ENCODE measurements around the gene COL4A6.

COL4A6 gene

GRCh38 chrX:108156934-108157466 is 281.2 kb downstream of the COL4A6 start:
- no peak for TF ChIP-seq ZFX (IDR thresholded peaks at IDR 0.05)
- TF ChIP-seq, protein P1, sequence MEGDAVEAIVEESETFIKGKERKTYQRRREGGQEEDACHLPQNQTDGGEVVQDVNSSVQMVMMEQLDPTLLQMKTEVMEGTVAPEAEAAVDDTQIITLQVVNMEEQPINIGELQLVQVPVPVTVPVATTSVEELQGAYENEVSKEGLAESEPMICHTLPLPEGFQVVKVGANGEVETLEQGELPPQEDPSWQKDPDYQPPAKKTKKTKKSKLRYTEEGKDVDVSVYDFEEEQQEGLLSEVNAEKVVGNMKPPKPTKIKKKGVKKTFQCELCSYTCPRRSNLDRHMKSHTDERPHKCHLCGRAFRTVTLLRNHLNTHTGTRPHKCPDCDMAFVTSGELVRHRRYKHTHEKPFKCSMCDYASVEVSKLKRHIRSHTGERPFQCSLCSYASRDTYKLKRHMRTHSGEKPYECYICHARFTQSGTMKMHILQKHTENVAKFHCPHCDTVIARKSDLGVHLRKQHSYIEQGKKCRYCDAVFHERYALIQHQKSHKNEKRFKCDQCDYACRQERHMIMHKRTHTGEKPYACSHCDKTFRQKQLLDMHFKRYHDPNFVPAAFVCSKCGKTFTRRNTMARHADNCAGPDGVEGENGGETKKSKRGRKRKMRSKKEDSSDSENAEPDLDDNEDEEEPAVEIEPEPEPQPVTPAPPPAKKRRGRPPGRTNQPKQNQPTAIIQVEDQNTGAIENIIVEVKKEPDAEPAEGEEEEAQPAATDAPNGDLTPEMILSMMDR (conservative IDR thresholded peaks at IDR 0.05): no peak
- no peak overlapping the region for H3K27ac ChIP-seq

GRCh38 chrX:108156082-108156481 is 282.1 kb downstream of the COL4A6 start:
- no peak overlapping the region for H3K27ac ChIP-seq
- TF ChIP-seq, protein P1 (conservative IDR thresholded peaks at IDR 0.05): no peak
- TF ChIP-seq ZFX (IDR thresholded peaks at IDR 0.05): no peak

DNA sequence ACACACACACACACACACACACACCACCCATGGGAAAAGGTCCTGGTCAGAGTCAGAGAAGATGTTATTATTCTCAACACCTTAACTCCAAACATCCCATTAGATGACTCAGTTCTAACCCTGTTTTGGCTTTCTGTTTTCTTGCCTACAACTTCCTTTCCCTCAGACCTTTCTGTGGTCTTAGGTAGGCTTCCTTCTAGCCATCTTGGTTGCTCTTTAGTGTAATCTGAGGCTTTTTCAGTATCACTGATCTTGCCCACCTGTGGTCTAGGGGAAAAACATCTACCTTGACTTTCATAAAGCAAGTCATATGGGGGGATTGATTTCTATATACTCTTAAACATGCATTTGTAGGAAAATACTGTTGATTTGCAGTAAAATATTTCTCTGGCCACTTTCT is 289.7 kb downstream of the COL4A6 start:
- no peak overlapping the region for H3K27ac ChIP-seq
- TF ChIP-seq ZFX (IDR thresholded peaks at IDR 0.05): no peak
- TF ChIP-seq, protein P1 (conservative IDR thresholded peaks at IDR 0.05): no peak

DNA sequence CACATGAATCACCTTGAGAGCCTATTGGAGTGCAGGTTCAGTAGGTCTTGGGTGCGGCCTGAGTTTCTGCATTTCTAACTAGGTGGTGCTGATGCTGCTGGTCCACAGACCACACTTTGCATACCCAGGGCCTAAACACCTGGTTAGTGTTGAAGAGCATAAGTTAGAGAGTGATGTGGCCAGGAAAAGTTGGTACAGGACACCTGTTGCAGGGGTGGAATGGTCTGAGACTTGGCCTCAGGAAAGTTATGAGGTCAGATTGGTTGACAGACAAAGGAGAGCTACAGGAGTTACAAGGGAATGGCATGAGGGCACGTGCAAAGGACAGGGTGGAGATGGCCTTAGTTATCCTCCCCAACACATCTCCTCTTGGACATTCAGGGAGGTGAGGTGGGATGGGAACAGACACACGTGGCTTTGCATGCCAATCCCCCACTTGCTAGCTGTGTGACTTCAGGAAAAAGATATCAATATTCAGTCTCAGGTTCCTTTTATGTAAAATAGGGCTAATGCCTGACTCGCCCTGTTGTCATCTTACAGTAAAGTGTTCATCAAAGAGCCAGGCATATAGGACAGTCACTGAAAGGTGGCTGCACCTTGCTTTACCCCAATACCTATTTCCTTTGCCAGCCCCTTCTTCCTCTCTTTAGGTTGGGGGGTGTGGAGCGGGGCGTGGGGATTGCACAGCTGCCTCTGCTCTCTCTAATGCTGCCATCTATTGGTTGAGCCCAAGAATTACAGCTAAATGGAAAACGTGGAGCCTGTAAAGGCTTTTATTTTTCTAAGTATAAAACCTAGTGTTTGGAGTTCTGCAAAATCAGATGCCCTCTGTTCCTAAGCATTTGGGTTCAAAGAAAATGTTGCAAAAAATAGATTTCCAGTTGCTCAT is 299.2 kb downstream of the COL4A6 start:
- no peak for TF ChIP-seq ZFX (IDR thresholded peaks at IDR 0.05)
- TF ChIP-seq, protein P1 (conservative IDR thresholded peaks at IDR 0.05): peak; percentile 75
- H3K27ac ChIP-seq: no peak overlapping the region

- H3K27ac ChIP-seq: no peak overlapping the region
- no peak for TF ChIP-seq ZFX (IDR thresholded peaks at IDR 0.05)
- TF ChIP-seq, protein P1 (conservative IDR thresholded peaks at IDR 0.05): peak; percentile 16
These were observed 303.5 kb downstream of the COL4A6 start for GRCh38 chrX:108134724-108135123.

DNA sequence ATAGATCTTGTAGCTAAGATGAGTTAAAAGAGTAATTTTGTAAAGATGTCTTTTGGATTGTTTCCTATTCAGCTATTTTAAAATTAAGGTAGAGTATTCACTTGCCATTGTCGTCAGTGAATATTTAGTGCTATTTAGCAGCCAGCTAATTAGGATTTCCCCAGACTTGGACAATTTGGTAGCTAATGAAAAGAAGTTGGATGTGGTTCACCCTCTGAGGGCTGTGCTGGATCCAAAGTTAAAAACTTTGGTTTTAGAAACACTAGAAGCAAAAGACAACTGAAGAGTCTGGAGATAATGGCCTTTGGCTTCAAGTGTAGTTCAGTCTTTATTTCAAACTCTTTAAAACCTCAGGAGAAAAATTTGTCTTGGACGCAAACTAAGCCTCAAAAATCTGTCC is 305.3 kb downstream of the COL4A6 start:
- TF ChIP-seq ZFX (IDR thresholded peaks at IDR 0.05): no peak
- TF ChIP-seq, protein P1 (conservative IDR thresholded peaks at IDR 0.05): no peak

GRCh38 chrX:108132034-108132433 is 306.2 kb downstream of the COL4A6 start:
- TF ChIP-seq, protein P1 (conservative IDR thresholded peaks at IDR 0.05): no peak
- TF ChIP-seq ZFX (IDR thresholded peaks at IDR 0.05): no peak
- no peak overlapping the region for H3K27ac ChIP-seq

More for the DNA sequence above, 305.3 kb downstream of the COL4A6 start:
- H3K27ac ChIP-seq: no peak overlapping the region

All from C4-2B (cell line).